Measurements from ENCODE around the gene PHLPP1.

GRCh38 chr18:62974388-62974787, 259.0 kb downstream of the PHLPP1 start:
- no peak for TF ChIP-seq CTCF (IDR thresholded peaks at IDR 0.05)
- no peak for TF ChIP-seq POLR2A (IDR thresholded peaks at IDR 0.05)
- TF ChIP-seq POLR2AphosphoS5 (IDR thresholded peaks at IDR 0.05): no peak
- no peak for TF ChIP-seq EP300 (IDR thresholded peaks at IDR 0.05)

Measured in stomach (tissue), 4 donors.